ENCODE data around the gene CREB5. TPM values are rescaled to one million over a fixed set of nuclear protein-coding genes. Genes with fewer than 3 reads are reported as not detected.

Gene CREB5
- total RNA-seq, 1 experiment from 2014 or later: 5.2 TPM

GRCh38 chr7:28750981-28751380 lies 338.7 kb downstream of the CREB5 start:
- no peaks in the 10 kb centered on the region for H3K79me2 ChIP-seq (ENCODE audit: low read length)
- no peaks in the 10 kb centered on the region for H3K36me3 ChIP-seq (ENCODE audit: low read depth, low read length)
- ChIA-PET POLR2A (ENCODE audit: unreplicated experiment) (no interaction called here), CTCF (interaction anchor here (0.7 kb wide), 1 partner anchor 91 kb away, joined by 3 read pairs; no protein-coding TSS in a partner anchor)
- no peak overlapping the region for H3K4me3 ChIP-seq (ENCODE audit: low read length)
- no peak overlapping the region for H3K9ac ChIP-seq (ENCODE audit: low read length)
- peaks cover 18% of the 10 kb centered on the region for H3K4me1 ChIP-seq (ENCODE audit: insufficient read depth, low read length)
- no peak overlapping the region for H3K27ac ChIP-seq (ENCODE audit: low read length)
- no peaks in the 10 kb centered on the region for H3K9me3 ChIP-seq (ENCODE audit: low read length)
- H3F3A ChIP-seq (ENCODE audit: low read length, unreplicated experiment): no peaks in the 10 kb centered on the region
- intact Hi-C loops (cut with micrococcal nuclease): no loop called here
- no peaks in the 10 kb centered on the region for H4K20me1 ChIP-seq (ENCODE audit: low read length)
- H3K27me3 ChIP-seq (ENCODE audit: low read length): no peaks in the 10 kb centered on the region
- ATAC-seq: no peak
- no peak overlapping the region for H3K4me2 ChIP-seq (ENCODE audit: low read length)
- DNase-seq: no peak
- BruUV-seq (replicated peaks): no TSS peak
- H2AFZ ChIP-seq (ENCODE audit: low read length): no peak overlapping the region
- no peak for TF ChIP-seq EZH2 (IDR thresholded peaks at IDR 0.05; ENCODE audit: low read length, unreplicated experiment)
- TF ChIP-seq, protein P1, sequence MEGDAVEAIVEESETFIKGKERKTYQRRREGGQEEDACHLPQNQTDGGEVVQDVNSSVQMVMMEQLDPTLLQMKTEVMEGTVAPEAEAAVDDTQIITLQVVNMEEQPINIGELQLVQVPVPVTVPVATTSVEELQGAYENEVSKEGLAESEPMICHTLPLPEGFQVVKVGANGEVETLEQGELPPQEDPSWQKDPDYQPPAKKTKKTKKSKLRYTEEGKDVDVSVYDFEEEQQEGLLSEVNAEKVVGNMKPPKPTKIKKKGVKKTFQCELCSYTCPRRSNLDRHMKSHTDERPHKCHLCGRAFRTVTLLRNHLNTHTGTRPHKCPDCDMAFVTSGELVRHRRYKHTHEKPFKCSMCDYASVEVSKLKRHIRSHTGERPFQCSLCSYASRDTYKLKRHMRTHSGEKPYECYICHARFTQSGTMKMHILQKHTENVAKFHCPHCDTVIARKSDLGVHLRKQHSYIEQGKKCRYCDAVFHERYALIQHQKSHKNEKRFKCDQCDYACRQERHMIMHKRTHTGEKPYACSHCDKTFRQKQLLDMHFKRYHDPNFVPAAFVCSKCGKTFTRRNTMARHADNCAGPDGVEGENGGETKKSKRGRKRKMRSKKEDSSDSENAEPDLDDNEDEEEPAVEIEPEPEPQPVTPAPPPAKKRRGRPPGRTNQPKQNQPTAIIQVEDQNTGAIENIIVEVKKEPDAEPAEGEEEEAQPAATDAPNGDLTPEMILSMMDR (conservative IDR thresholded peaks at IDR 0.05; ENCODE audit: low read depth, low read length): no peak
- no peak for TF ChIP-seq EZH2phosphoT487 (IDR thresholded peaks at IDR 0.05; ENCODE audit: borderline replicate concordance, low read length)
- H3K9me2 ChIP-seq (replicated peaks; ENCODE audit: low read length): no peaks in the 10 kb centered on the region

- POLR2A ChIA-PET (ENCODE audit: unreplicated experiment): no interaction called here
- BruUV-seq (replicated peaks): no TSS peak
- CTCF ChIA-PET: no interaction called here
These were observed 341.3 kb downstream of the CREB5 start for GRCh38 chr7:28753613-28754012.

DNA sequence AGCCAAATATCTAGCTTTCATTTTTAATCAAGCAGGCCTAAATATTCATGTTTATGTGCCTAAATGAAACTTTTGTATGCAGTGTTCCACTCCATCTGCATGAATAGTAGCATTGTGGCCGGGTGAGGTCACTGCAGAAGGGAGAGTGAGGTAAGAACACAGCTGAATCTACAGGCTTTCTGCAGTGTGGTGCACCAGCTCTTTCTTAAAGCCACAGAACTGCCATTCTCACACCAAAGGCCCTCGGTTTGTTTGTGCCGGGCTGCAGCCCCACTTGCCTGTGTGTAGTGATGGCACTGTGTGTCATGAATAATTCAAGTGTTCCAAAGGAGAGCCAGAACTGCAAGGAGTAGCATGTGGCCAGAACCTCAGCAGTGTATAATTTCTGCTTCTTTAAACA lies 341.7 kb downstream of the CREB5 start:
- ChIA-PET POLR2A (ENCODE audit: unreplicated experiment) (interaction anchor here (0.6 kb wide), 1 partner anchor 629 kb away, joined by 6 read pairs; no protein-coding TSS in a partner anchor), CTCF (interaction anchor here (0.7 kb wide), 1 partner anchor 112 kb away, joined by 3 read pairs; no protein-coding TSS in a partner anchor)
- H3K79me2 ChIP-seq (ENCODE audit: low read length): no peaks in the 10 kb centered on the region
- DNase-seq (peak; percentile 11), ATAC-seq (no peak)
- H3K27me3 ChIP-seq (ENCODE audit: low read length): no peaks in the 10 kb centered on the region
- BruUV-seq (replicated peaks): no TSS peak
- no peak for TF ChIP-seq EZH2phosphoT487 (IDR thresholded peaks at IDR 0.05; ENCODE audit: borderline replicate concordance, low read length)
- TF ChIP-seq, protein P1 (conservative IDR thresholded peaks at IDR 0.05; ENCODE audit: low read depth, low read length): no peak
- no peak for TF ChIP-seq EZH2 (IDR thresholded peaks at IDR 0.05; ENCODE audit: low read length, unreplicated experiment)
- no peak overlapping the region for H3K4me3 ChIP-seq (ENCODE audit: low read length)
- H3F3A ChIP-seq (ENCODE audit: low read length, unreplicated experiment): no peaks in the 10 kb centered on the region
- no peak overlapping the region for H3K27ac ChIP-seq (ENCODE audit: low read length)
- H3K9ac ChIP-seq (ENCODE audit: low read length): no peak overlapping the region
- H3K4me1 ChIP-seq (ENCODE audit: insufficient read depth, low read length): peaks cover 12% of the 10 kb centered on the region
- no peak overlapping the region for H3K4me2 ChIP-seq (ENCODE audit: low read length)
- no peaks in the 10 kb centered on the region for H3K36me3 ChIP-seq (ENCODE audit: low read depth, low read length)
- no peaks in the 10 kb centered on the region for H3K9me2 ChIP-seq (replicated peaks; ENCODE audit: low read length)
- no peaks in the 10 kb centered on the region for H3K9me3 ChIP-seq (ENCODE audit: low read length)
- no peak overlapping the region for H2AFZ ChIP-seq (ENCODE audit: low read length)
- H4K20me1 ChIP-seq (ENCODE audit: low read length): no peaks in the 10 kb centered on the region
- intact Hi-C loops (cut with micrococcal nuclease): no loop called here

More at GRCh38 chr7:28753613-28754012, 341.3 kb downstream of the CREB5 start:
- Histone ChIP-seq H3K4me2 (ENCODE audit: low read length) (no peak overlapping the region), H3K27ac (ENCODE audit: low read length) (no peak overlapping the region), H3K27me3 (ENCODE audit: low read length) (no peaks in the 10 kb centered on the region), H3F3A (ENCODE audit: low read length, unreplicated experiment) (no peaks in the 10 kb centered on the region), H3K9me3 (ENCODE audit: low read length) (no peaks in the 10 kb centered on the region), H3K79me2 (ENCODE audit: low read length) (no peaks in the 10 kb centered on the region), H3K9me2 (replicated peaks; ENCODE audit: low read length) (no peaks in the 10 kb centered on the region), H3K4me3 (ENCODE audit: low read length) (no peak overlapping the region), H3K36me3 (ENCODE audit: low read depth, low read length) (no peaks in the 10 kb centered on the region), H2AFZ (ENCODE audit: low read length) (no peak overlapping the region), H4K20me1 (ENCODE audit: low read length) (no peaks in the 10 kb centered on the region), H3K4me1 (ENCODE audit: insufficient read depth, low read length) (peaks cover 16% of the 10 kb centered on the region), H3K9ac (ENCODE audit: low read length) (no peak overlapping the region)
- intact Hi-C loops (cut with micrococcal nuclease): no loop called here
- TF ChIP-seq, protein P1 (conservative IDR thresholded peaks at IDR 0.05; ENCODE audit: low read depth, low read length): no peak
- no peak for TF ChIP-seq EZH2phosphoT487 (IDR thresholded peaks at IDR 0.05; ENCODE audit: borderline replicate concordance, low read length)
- TF ChIP-seq EZH2 (IDR thresholded peaks at IDR 0.05; ENCODE audit: low read length, unreplicated experiment): no peak
- DNase-seq (no peak), ATAC-seq (no peak)

All from PC-3 (cell line).